C4-2B (cell line): Measurements from ENCODE around the gene PTPRD.

Experiments
- H3K27ac ChIP-seq: fragments of 450-650 bp; 2 replicates; pipeline ENCODE4 v1.5.1; 2017
- CTCF ChIP-seq: fragments of 450-650 bp; conservative IDR thresholded peaks from 2 replicates; pipeline ENCODE4 v1.5.1; 2017; ENCODE audit warnings: mild to moderate bottlenecking
- ZFX ChIP-seq: fragments of 450-650 bp; IDR thresholded peaks from 2 replicates; pipeline ENCODE4 v1.6.1; 2017

PTPRD gene

GRCh38 chr9:8570776-8571175 is 2042.0 kb downstream of the PTPRD start:
- no peak overlapping the region for H3K27ac ChIP-seq
- TF ChIP-seq ZFX (no peak), CTCF (no peak)

GRCh38 chr9:8569823-8570222 is 2043.0 kb downstream of the PTPRD start:
- no peak overlapping the region for H3K27ac ChIP-seq
- no peak for TF ChIP-seq ZFX
- TF ChIP-seq CTCF, result no peak

GRCh38 chr9:8567963-8568579 is 2044.7 kb downstream of the PTPRD start:
- TF ChIP-seq CTCF (no peak), ZFX (no peak)
- no peak overlapping the region for H3K27ac ChIP-seq

- H3K27ac ChIP-seq, result no peak overlapping the region
- no peak for TF ChIP-seq ZFX
Observed at GRCh38 chr9:8564960-8565359, 2047.8 kb downstream of the PTPRD start.

GRCh38 chr9:8560560-8561525 is 2052.0 kb downstream of the PTPRD start:
- TF ChIP-seq CTCF (no peak), ZFX (no peak)
- H3K27ac ChIP-seq, result no peak overlapping the region

- TF ChIP-seq CTCF (no peak), ZFX (no peak)
- H3K27ac ChIP-seq, result no peak overlapping the region
Observed at GRCh38 chr9:8558176-8558575, 2054.6 kb downstream of the PTPRD start.

GRCh38 chr9:8555762-8556500 is 2056.9 kb downstream of the PTPRD start:
- TF ChIP-seq CTCF (no peak), ZFX (no peak)
- no peak overlapping the region for H3K27ac ChIP-seq
